ENCODE results near the gene NADK2. TPM values are rescaled to one million over a fixed set of nuclear protein-coding genes. Genes with fewer than 3 reads are reported as not detected.

The NADK2 gene
- total and polyA plus RNA-seq, 7 donors: 7.8 to 57.9 (median 39.6) TPM

GRCh38 chr5:36215910-36216309 is 25.8 kb downstream of the NADK2 start:
- Histone ChIP-seq H3K36me3 (peaks cover 0 to 84% (median 12%) of the 10 kb centered on the region in 4 donors), H3K27me3 (no peaks in the 10 kb centered on the region), H3K9me3 (no peaks in the 10 kb centered on the region), H3K4me1 (no peaks in the 10 kb centered on the region), H3K4me3 (no peak overlapping the region), H3K27ac (no peak overlapping the region)
- WGBS, 2 donors: 74 to 86% methylated on average over 2 of the region's 2 CpGs
- no peak for DNase-seq
- TF ChIP-seq POLR2AphosphoS5 (IDR thresholded peaks at IDR 0.05): no peak
- TF ChIP-seq CTCF (IDR thresholded peaks at IDR 0.05): no peak
- no peak for TF ChIP-seq EP300 (IDR thresholded peaks at IDR 0.05)
- TF ChIP-seq POLR2A (IDR thresholded peaks at IDR 0.05): no peak
- intact Hi-C loops (cut with DNase I): no loop called here

GRCh38 chr5:36214436-36214835 is 27.3 kb downstream of the NADK2 start:
- H3K36me3 ChIP-seq: peaks cover 0 to 79% (median 9%) of the 10 kb centered on the region in 4 donors
- TF ChIP-seq EP300 (IDR thresholded peaks at IDR 0.05) (no peak), POLR2AphosphoS5 (IDR thresholded peaks at IDR 0.05) (no peak), CTCF (IDR thresholded peaks at IDR 0.05) (no peak), POLR2A (IDR thresholded peaks at IDR 0.05) (no peak)
- no peaks in the 10 kb centered on the region for H3K27me3 ChIP-seq
- no peak overlapping the region for H3K27ac ChIP-seq
- intact Hi-C loops (cut with DNase I): no loop called here
- DNase-seq: no peak
- no peaks in the 10 kb centered on the region for H3K4me1 ChIP-seq
- H3K9me3 ChIP-seq: no peaks in the 10 kb centered on the region
- WGBS, 2 donors: 94 to 97% methylated on average over 3 of the region's 3 CpGs
- H3K4me3 ChIP-seq: no peak overlapping the region

- TF ChIP-seq POLR2A (IDR thresholded peaks at IDR 0.05) (no peak), CTCF (IDR thresholded peaks at IDR 0.05) (no peak), POLR2AphosphoS5 (IDR thresholded peaks at IDR 0.05) (no peak)
- Histone ChIP-seq H3K4me1 (peaks cover 0 to 3% (median 0%) of the 10 kb centered on the region in 4 donors), H3K27me3 (no peaks in the 10 kb centered on the region), H3K9me3 (no peaks in the 10 kb centered on the region), H3K36me3 (peaks cover 0 to 77% (median 13%) of the 10 kb centered on the region in 4 donors), H3K4me3 (no peak overlapping the region), H3K27ac (no peak overlapping the region)
- intact Hi-C loops (cut with DNase I): no loop called here
- no peak for DNase-seq
- WGBS, 2 donors: 95 to 96% methylated on average over 3 of the region's 3 CpGs
Observed at GRCh38 chr5:36209664-36210063, 32.1 kb downstream of the NADK2 start.

GRCh38 chr5:36208786-36209185 is 32.9 kb downstream of the NADK2 start:
- no peak overlapping the region for H3K4me3 ChIP-seq
- H3K36me3 ChIP-seq: peaks cover 0 to 72% (median 13%) of the 10 kb centered on the region in 4 donors
- H3K27me3 ChIP-seq: no peaks in the 10 kb centered on the region
- intact Hi-C loops (cut with DNase I): no loop called here
- no peak for DNase-seq
- no peak overlapping the region for H3K27ac ChIP-seq
- TF ChIP-seq POLR2A (IDR thresholded peaks at IDR 0.05) (no peak), EP300 (IDR thresholded peaks at IDR 0.05) (no peak), POLR2AphosphoS5 (IDR thresholded peaks at IDR 0.05) (no peak), CTCF (IDR thresholded peaks at IDR 0.05) (no peak)
- WGBS, 2 donors: 93 to 96% methylated on average over 2 of the region's 2 CpGs
- H3K4me1 ChIP-seq: peaks cover 0 to 3% (median 0%) of the 10 kb centered on the region in 4 donors
- H3K9me3 ChIP-seq: no peaks in the 10 kb centered on the region

GRCh38 chr5:36206913-36207312 is 34.8 kb downstream of the NADK2 start:
- intact Hi-C loops (cut with DNase I): no loop called here
- H3K36me3 ChIP-seq: peaks cover 0 to 77% (median 13%) of the 10 kb centered on the region in 4 donors
- H3K27ac ChIP-seq: no peak overlapping the region
- no peak for TF ChIP-seq POLR2A (IDR thresholded peaks at IDR 0.05)
- no peak for TF ChIP-seq EP300 (IDR thresholded peaks at IDR 0.05)
- no peak for TF ChIP-seq CTCF (IDR thresholded peaks at IDR 0.05)
- TF ChIP-seq POLR2AphosphoS5 (IDR thresholded peaks at IDR 0.05): no peak
- peaks cover 0 to 3% (median 0%) of the 10 kb centered on the region in 4 donors for H3K4me1 ChIP-seq
- no peaks in the 10 kb centered on the region for H3K27me3 ChIP-seq
- no peak overlapping the region for H3K4me3 ChIP-seq
- DNase-seq: no peak
- no peaks in the 10 kb centered on the region for H3K9me3 ChIP-seq

Data from sigmoid colon (tissue), 7 donors.